Measurements from ENCODE around the gene C6orf132. TPM values are rescaled to one million over a fixed set of nuclear protein-coding genes. Genes with fewer than 3 reads are reported as not detected.
A peak's percentile ranks its signal among the peaks of the same experiment; 100 is the strongest.

Gene C6orf132
- total and polyA plus RNA-seq, 2 of the 4 experiments (the other 2 are of a cell fraction), result 0.72 to 1.7 TPM

GRCh38 chr6:42135161-42135560 is 7.3 kb downstream of the C6orf132 start (continued):
- TF ChIP-seq, protein P1, sequence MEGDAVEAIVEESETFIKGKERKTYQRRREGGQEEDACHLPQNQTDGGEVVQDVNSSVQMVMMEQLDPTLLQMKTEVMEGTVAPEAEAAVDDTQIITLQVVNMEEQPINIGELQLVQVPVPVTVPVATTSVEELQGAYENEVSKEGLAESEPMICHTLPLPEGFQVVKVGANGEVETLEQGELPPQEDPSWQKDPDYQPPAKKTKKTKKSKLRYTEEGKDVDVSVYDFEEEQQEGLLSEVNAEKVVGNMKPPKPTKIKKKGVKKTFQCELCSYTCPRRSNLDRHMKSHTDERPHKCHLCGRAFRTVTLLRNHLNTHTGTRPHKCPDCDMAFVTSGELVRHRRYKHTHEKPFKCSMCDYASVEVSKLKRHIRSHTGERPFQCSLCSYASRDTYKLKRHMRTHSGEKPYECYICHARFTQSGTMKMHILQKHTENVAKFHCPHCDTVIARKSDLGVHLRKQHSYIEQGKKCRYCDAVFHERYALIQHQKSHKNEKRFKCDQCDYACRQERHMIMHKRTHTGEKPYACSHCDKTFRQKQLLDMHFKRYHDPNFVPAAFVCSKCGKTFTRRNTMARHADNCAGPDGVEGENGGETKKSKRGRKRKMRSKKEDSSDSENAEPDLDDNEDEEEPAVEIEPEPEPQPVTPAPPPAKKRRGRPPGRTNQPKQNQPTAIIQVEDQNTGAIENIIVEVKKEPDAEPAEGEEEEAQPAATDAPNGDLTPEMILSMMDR (conservative IDR thresholded peaks at IDR 0.05; ENCODE audit: low read depth, low read length), result no peak
- no peak for TF ChIP-seq SMC3 (IDR thresholded peaks at IDR 0.05; ENCODE audit: low read depth, low read length)

- H3K18ac ChIP-seq (ENCODE audit: low read depth, low read length), result no peak overlapping the region
- CTCF ChIA-PET, result no interaction called here
- no peak overlapping the region for H2AK9ac ChIP-seq (replicated peaks; ENCODE audit: low read depth, low read length, poor library complexity)
- no peak overlapping the region for H3K4me2 ChIP-seq (ENCODE audit: low read depth, low read length)
- no peak overlapping the region for H2BK120ac ChIP-seq (ENCODE audit: low read depth, low read length)
- peaks cover 21% of the 10 kb centered on the region for H3K9me1 ChIP-seq (ENCODE audit: insufficient read depth, low read length)
- no peaks in the 10 kb centered on the region for H3K27me3 ChIP-seq (ENCODE audit: control insufficient read depth, insufficient read depth, low read length)
- H2BK20ac ChIP-seq (ENCODE audit: low read depth, low read length), result no peak overlapping the region
- no peak overlapping the region for H4K8ac ChIP-seq (ENCODE audit: low read depth in 2 of 2, low read length in 2 of 2)
- H3K27ac ChIP-seq (ENCODE audit: insufficient read depth, low read length), result no peak overlapping the region
- 0 out of 2 replicates have a peak overlapping the region, but pooled peaks have one; percentile 58 for H2AK5ac ChIP-seq (ENCODE audit: low read depth, low read length)
- H2BK15ac ChIP-seq (ENCODE audit: low read depth, low read length), result no peak overlapping the region
- no TSS peak for BruUV-seq (replicated peaks)
- H3K4ac ChIP-seq (ENCODE audit: low read depth, low read length), result peak overlapping the region; percentile 22; the same call in 1 of the 2 replicates
- no peak overlapping the region for H3K9ac ChIP-seq (ENCODE audit: low read depth, low read length)
- no peak overlapping the region for H3K14ac ChIP-seq (replicated peaks; ENCODE audit: low read depth, low read length)
- in situ Hi-C loops (cut with MboI; ENCODE audit: low sequenced_read_pairs), result no loop called here
- H3K36me3 ChIP-seq (ENCODE audit: control insufficient read depth, insufficient read depth, low read length), result no peaks in the 10 kb centered on the region
- no peak overlapping the region for H3K23ac ChIP-seq (ENCODE audit: low read depth, low read length)
- dilution Hi-C loops (cut with HindIII; ENCODE audit: low sequenced_read_pairs, unreplicated experiment), result no loop called here
- no peak for ATAC-seq (ENCODE audit: low read depth)
- peak overlapping the region; percentile 15 for H2BK5ac ChIP-seq (ENCODE audit: low read depth, low read length, poor library complexity, severe bottlenecking)
- H2AFZ ChIP-seq (replicated peaks; ENCODE audit: low read length, poor library complexity), result no peak overlapping the region
- POLR2A ChIA-PET (ENCODE audit: unreplicated experiment), result no interaction called here
- no peak overlapping the region for H4K5ac ChIP-seq (ENCODE audit: low read depth, low read length)
- H4K91ac ChIP-seq (ENCODE audit: insufficient read depth, low read depth, low read length), result no peak overlapping the region; the same call in 1 of the 2 replicates
- WGBS, 2 experiments (ENCODE audit: extremely low coverage in 2 of 2, insufficient read length in 1 of 2), result no CpG with 5 or more reads among the region's 4 CpGs
- H3K79me1 ChIP-seq (ENCODE audit: low read depth in 1 of 2, low read length in 2 of 2), result peaks cover 0 to 58% of the 10 kb centered on the region in 2 experiments; a peak in 2 of 4 replicates
- H3K4me3 ChIP-seq (ENCODE audit: insufficient read depth, low read depth, low read length), result no peak overlapping the region
- no peaks in the 10 kb centered on the region for H4K20me1 ChIP-seq (ENCODE audit: insufficient read depth, low read length)
- H3K56ac ChIP-seq (ENCODE audit: extremely low read depth, insufficient read depth, low read length), result no peak overlapping the region
- H3K4me1 ChIP-seq (ENCODE audit: control insufficient read depth, insufficient read depth, low read length), result peaks cover 14% of the 10 kb centered on the region
- no peaks in the 10 kb centered on the region for H3K9me3 ChIP-seq (ENCODE audit: control insufficient read depth, insufficient read depth, low read length)
- DNase-seq, result no peak
- intact Hi-C loops (cut with micrococcal nuclease), result no loop called here
- TF ChIP-seq, protein P1 (conservative IDR thresholded peaks at IDR 0.05; ENCODE audit: low read depth, low read length), result no peak
- TF ChIP-seq, protein P2, sequence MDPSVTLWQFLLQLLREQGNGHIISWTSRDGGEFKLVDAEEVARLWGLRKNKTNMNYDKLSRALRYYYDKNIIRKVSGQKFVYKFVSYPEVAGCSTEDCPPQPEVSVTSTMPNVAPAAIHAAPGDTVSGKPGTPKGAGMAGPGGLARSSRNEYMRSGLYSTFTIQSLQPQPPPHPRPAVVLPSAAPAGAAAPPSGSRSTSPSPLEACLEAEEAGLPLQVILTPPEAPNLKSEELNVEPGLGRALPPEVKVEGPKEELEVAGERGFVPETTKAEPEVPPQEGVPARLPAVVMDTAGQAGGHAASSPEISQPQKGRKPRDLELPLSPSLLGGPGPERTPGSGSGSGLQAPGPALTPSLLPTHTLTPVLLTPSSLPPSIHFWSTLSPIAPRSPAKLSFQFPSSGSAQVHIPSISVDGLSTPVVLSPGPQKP (IDR thresholded peaks at IDR 0.05; ENCODE audit: borderline replicate concordance, low read depth, low read length), result no peak
- no peak for TF ChIP-seq MAZ (IDR thresholded peaks at IDR 0.05; ENCODE audit: borderline replicate concordance, low read depth, low read length)
- no peak for TF ChIP-seq MAFK (IDR thresholded peaks at IDR 0.05; ENCODE audit: low read depth, low read length)
- no peak for TF ChIP-seq RFX5 (IDR thresholded peaks at IDR 0.05; ENCODE audit: low read depth, low read length)
- no peak for TF ChIP-seq MXI1 (IDR thresholded peaks at IDR 0.05; ENCODE audit: borderline replicate concordance, low read depth, low read length)
- no peak for TF ChIP-seq RCOR1 (IDR thresholded peaks at IDR 0.05; ENCODE audit: insufficient replicate concordance, low read length)
- no peak for TF ChIP-seq FOS (IDR thresholded peaks at IDR 0.05; ENCODE audit: low read depth, low read length)
- TF ChIP-seq USF2 (IDR thresholded peaks at IDR 0.05; ENCODE audit: low read depth, low read length), result no peak
- no peak for TF ChIP-seq SMC3 (IDR thresholded peaks at IDR 0.05; ENCODE audit: low read depth, low read length)
Observed at GRCh38 chr6:42133926-42134325, 8.5 kb downstream of the C6orf132 start.

All from IMR-90 (cell line).